Mesothelial cell of epicardium (in vitro differentiated cells): ENCODE results near the gene COL15A1. TPM values are rescaled to one million over a fixed set of nuclear protein-coding genes. Genes with fewer than 3 reads are reported as not detected.

ENCODE experiments used
- DNase-seq, 2 experiments: peaks; one replicate each; pipeline ENCODE4 v3.0.0; 2021; ENCODE audit warnings: low spot score in 2 of 2; ENCODE audit not compliant: unreplicated experiment in 2 of 2
- H3K27ac Mint-ChIP-seq: 2 replicates; pipeline ENCODE4 v1.8.0; 2021; ENCODE audit warnings: mixed read lengths
- H3K27me3 Mint-ChIP-seq: 2 replicates; pipeline ENCODE4 v1.8.0; 2021; ENCODE audit warnings: low read depth, mixed read lengths
- H3K36me3 Mint-ChIP-seq: 2 replicates; pipeline ENCODE4 v1.8.0; 2021; ENCODE audit warnings: mixed read lengths
- H3K4me1 Mint-ChIP-seq: 2 replicates; pipeline ENCODE4 v1.8.0; 2021; ENCODE audit warnings: mixed read lengths
- H3K4me3 Mint-ChIP-seq: 2 replicates; pipeline ENCODE4 v1.8.0; 2021; ENCODE audit warnings: mild to moderate bottlenecking, moderate library complexity, mixed read lengths
- H3K9me3 Mint-ChIP-seq: 2 replicates; pipeline ENCODE4 v1.8.0; 2021; ENCODE audit warnings: mixed read lengths
- total RNA-seq: library from RNA; stranded (reverse); gene quantifications from 3 replicates; pipeline ENCODE4 v1.2.1, GENCODE V29; 2021
- TF ChIP-seq, protein P1 (sequence below): fragments of 200-600 bp; sonication (generic); IDR thresholded peaks from one replicate; pipeline ENCODE4 v1.5.0; 2021; ENCODE audit warnings: antibody characterized with exemption; ENCODE audit not compliant: unreplicated experiment

The COL15A1 gene
- total RNA-seq, 1 donor from 2014 or later: 50.1 TPM

DNA sequence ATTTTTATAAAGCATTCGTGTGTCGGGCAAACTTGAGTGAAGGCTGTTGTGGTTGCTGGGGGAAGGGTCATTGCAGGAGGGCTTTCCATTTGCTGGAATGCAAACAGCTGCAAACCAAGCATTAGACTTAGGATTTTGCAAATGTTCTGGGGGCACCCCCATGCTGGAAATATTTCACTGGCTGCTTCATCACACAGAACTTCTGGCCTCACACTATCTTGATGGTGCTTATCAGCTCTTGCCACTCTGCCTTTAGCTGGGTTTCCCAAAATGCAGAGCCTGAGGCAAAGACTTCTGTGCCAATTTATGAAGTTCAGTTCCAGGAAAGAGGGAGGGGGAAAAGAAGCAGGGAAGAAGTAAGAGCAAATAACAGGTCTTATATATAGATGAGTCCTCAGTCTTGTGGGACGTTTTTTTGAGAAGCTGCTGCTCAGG is 8.6 kb upstream of the COL15A1 start:
- H3K4me3 Mint-ChIP-seq: no peak overlapping the region
- TF ChIP-seq, protein P1, sequence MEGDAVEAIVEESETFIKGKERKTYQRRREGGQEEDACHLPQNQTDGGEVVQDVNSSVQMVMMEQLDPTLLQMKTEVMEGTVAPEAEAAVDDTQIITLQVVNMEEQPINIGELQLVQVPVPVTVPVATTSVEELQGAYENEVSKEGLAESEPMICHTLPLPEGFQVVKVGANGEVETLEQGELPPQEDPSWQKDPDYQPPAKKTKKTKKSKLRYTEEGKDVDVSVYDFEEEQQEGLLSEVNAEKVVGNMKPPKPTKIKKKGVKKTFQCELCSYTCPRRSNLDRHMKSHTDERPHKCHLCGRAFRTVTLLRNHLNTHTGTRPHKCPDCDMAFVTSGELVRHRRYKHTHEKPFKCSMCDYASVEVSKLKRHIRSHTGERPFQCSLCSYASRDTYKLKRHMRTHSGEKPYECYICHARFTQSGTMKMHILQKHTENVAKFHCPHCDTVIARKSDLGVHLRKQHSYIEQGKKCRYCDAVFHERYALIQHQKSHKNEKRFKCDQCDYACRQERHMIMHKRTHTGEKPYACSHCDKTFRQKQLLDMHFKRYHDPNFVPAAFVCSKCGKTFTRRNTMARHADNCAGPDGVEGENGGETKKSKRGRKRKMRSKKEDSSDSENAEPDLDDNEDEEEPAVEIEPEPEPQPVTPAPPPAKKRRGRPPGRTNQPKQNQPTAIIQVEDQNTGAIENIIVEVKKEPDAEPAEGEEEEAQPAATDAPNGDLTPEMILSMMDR: no peak
- DNase-seq: no peak
- H3K27me3 Mint-ChIP-seq: peaks cover 53% of the 10 kb centered on the region
- H3K9me3 Mint-ChIP-seq: no peaks in the 10 kb centered on the region
- no peaks in the 10 kb centered on the region for H3K36me3 Mint-ChIP-seq
- peaks cover 12% of the 10 kb centered on the region for H3K4me1 Mint-ChIP-seq
- H3K27ac Mint-ChIP-seq: no peak overlapping the region

GRCh38 chr9:98940276-98940675 is 3.4 kb upstream of the COL15A1 start:
- Mint-ChIP-seq H3K4me3 (no peak overlapping the region), H3K4me1 (peaks cover 17% of the 10 kb centered on the region), H3K27me3 (peaks cover 97% of the 10 kb centered on the region), H3K27ac (no peak overlapping the region), H3K36me3 (no peaks in the 10 kb centered on the region), H3K9me3 (no peaks in the 10 kb centered on the region)
- TF ChIP-seq, protein P1: no peak
- DNase-seq: no peak

DNA sequence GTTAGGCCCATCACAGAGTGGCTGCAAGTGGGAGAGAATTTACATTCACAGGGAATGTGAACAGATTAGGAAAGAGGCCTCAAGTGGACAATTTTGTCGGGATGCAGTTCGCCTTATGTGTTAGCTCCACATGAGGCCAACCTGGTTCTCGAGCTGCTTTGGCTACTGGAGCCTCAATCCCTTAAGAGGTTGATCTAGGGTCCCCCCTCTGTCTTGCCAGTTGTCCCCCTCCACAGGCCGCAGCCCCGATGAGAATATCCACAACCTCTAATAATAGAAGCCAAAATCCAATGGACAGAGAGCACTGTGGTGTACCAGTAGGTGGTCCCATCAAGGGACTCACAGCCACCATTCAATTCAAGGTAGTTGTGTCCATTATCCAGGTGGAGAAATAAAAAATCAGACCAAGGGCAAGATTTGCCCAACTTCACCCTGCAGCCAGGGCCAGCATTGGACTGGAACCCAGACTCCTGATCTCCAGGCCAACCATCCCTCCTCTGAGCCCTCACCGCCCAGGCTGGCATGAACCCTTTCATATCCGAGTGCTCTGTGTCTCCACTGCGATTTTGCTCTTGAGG is 1.7 kb upstream of the COL15A1 start:
- H3K4me1 Mint-ChIP-seq: peaks cover 17% of the 10 kb centered on the region
- no peak overlapping the region for H3K4me3 Mint-ChIP-seq
- H3K27me3 Mint-ChIP-seq: peaks cover 98% of the 10 kb centered on the region
- H3K9me3 Mint-ChIP-seq: no peaks in the 10 kb centered on the region
- TF ChIP-seq, protein P1: no peak
- no peak overlapping the region for H3K27ac Mint-ChIP-seq
- no peak for DNase-seq
- no peaks in the 10 kb centered on the region for H3K36me3 Mint-ChIP-seq

DNA sequence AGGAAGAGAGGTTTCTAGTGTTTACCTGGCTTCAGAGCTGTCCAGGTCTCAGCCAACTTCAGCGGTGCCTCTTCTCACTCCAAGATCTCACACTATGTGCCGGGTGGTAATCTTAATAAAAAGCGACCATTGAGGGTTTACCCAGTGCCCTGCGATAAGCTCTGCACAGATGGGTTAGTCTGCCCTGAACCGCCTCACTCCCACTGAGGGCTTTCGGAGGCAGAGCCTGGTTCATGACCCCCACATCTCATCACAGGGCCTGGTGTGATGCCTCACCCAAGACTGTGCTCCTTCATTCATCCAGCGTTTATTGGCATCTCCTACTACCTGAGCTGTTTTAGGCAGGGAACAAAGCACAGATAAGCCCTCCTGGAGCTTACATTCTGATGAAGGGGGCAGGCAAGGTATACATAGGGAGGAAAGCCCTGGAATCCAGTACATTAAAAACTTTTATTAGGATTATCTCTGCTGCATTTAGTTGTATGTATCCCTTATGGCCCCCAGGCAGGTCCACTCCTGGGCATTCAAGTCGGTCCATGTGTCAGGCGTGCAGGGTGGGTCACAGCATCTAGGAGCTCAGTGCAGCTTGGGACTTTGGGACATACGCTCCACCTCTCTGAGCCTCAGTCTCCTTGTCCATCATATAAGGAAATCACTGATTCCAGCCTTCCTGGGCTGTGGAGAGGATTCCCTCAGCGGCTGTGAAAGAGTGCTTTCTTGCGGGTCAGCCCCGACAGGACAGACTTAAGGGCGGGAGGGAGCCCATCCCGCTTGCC is 613 bp upstream of the COL15A1 start:
- Mint-ChIP-seq H3K9me3 (no peaks in the 10 kb centered on the region), H3K36me3 (no peaks in the 10 kb centered on the region), H3K4me3 (peak overlapping the region; percentile 74), H3K27ac (no peak overlapping the region), H3K4me1 (peaks cover 17% of the 10 kb centered on the region), H3K27me3 (peaks cover 97% of the 10 kb centered on the region)
- no peak for DNase-seq
- TF ChIP-seq, protein P1: no peak

DNA sequence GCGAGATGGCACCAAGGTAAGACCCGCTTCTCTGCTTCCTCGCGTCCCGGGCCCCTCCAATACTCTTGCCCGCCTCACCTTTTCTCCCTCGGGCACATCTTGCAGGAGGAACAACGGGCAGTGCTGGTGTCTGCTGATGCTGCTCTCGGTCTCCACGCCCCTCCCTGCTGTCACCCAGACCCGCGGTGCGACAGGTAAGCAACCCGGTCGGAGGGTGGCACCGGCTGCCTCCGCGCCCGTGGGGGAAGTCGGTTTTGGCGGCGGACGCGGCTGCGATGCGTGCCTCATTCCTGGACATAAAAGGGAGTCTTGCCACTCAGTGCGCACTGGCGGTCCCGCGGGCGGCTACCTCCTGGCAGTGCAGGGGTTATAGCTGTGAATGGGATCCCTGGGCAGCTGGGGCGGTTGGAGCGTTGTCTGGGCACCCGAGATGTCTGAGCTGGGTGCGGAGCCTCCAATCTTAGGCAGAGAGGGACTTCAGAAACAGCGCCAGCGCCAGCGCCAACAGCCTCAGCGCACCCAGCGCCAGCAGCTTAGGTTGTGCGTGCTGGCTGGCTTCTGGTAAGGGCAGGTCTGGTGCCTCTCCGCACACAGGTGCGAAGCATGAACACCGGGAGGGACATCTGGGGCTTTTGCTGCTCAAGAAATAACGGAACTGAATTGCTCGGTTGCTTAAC is 488 bp downstream of the COL15A1 start:
- H3K9me3 Mint-ChIP-seq: no peaks in the 10 kb centered on the region
- H3K4me3 Mint-ChIP-seq: peak overlapping the region; percentile 86
- TF ChIP-seq, protein P1: no peak
- H3K4me1 Mint-ChIP-seq: peaks cover 17% of the 10 kb centered on the region
- H3K27me3 Mint-ChIP-seq: peaks cover 94% of the 10 kb centered on the region
- no peaks in the 10 kb centered on the region for H3K36me3 Mint-ChIP-seq
- DNase-seq: peak in 1 of 2 experiments; percentile 48
- H3K27ac Mint-ChIP-seq: peak overlapping the region; percentile 47
